HEK293 (cell line): ENCODE measurements around the gene CYTL1.

Source experiments
- CTCF ChIA-PET: fragments of 350-600 bp; formaldehyde crosslinking; extraction: SDS; loops from one replicate; lab custom pipeline; 2021; ENCODE audit warnings: antibody characterized with exemption; lab: Yijun Ruan, JAX
- POLR2A ChIA-PET: fragments of 300-600 bp; formaldehyde crosslinking; extraction: SDS; loops from one replicate; lab custom pipeline; 2020; ENCODE audit warnings: antibody characterized with exemption, inconsistent platforms; lab: Yijun Ruan, JAX
- H3K27ac ChIP-seq: fragments of 200-500 bp; sonication (Bioruptor generic); 2 replicates; pipeline ENCODE4 v1.5.1; 2014; ENCODE audit warnings: low read depth, low read length, control low read depth, inconsistent platforms; ENCODE audit errors: extremely low read depth
- H3K36me3 ChIP-seq, 2 experiments: fragments of 200-500 bp in 1 of 2; sonication (Bioruptor generic) in 1 of 2; 1 replicate in 1 of 2; 2 replicates in 1 of 2; pipeline ENCODE4 v1.5.1; 2014 to 2017; ENCODE audit warnings: inconsistent platforms in 2 of 2, low read length in 2 of 2; ENCODE audit not compliant: control insufficient read depth in 2 of 2, insufficient read depth in 1 of 2
- H3K4me1 ChIP-seq: fragments of 200-500 bp; sonication (Bioruptor generic); 2 replicates; pipeline ENCODE4 v1.5.1; 2014; ENCODE audit warnings: mild to moderate bottlenecking, low read length, inconsistent platforms; ENCODE audit not compliant: control insufficient read depth, insufficient read depth
- H3K4me3 ChIP-seq: 2 replicates; pipeline ENCODE4 v1.5.1; 2011; ENCODE audit warnings: low read depth, mild to moderate bottlenecking, control low read depth, low read length, moderate library complexity
- H3K9me3 ChIP-seq: fragments of 200-500 bp; sonication (Bioruptor generic); 2 replicates; pipeline ENCODE4 v1.5.1; 2014; ENCODE audit warnings: low read depth, low read length, inconsistent platforms; ENCODE audit not compliant: control insufficient read depth, insufficient read depth
- KLF1 ChIP-seq: fragments of 450-650 bp; formaldehyde crosslinking; IDR thresholded peaks from 2 replicates; pipeline ENCODE4 v1.5.1; 2016; ENCODE audit warnings: missing biosample characterization, missing genetic modification characterization
- MEIS1 ChIP-seq: sonication (generic); formaldehyde crosslinking; IDR thresholded peaks from 2 replicates; pipeline ENCODE4 v1.8.1; 2022; ENCODE audit warnings: missing genetic modification reagents, mild to moderate bottlenecking, borderline replicate concordance
- SP3 ChIP-seq: fragments of 450-650 bp; formaldehyde crosslinking; IDR thresholded peaks from 2 replicates; pipeline ENCODE4 v1.5.1; 2016; ENCODE audit warnings: missing biosample characterization, missing genetic modification characterization
- ZNF112 ChIP-seq: fragments of 450-650 bp; formaldehyde crosslinking; IDR thresholded peaks from 2 replicates; pipeline ENCODE4 v1.5.0; 2017; ENCODE audit warnings: missing biosample characterization, missing genetic modification characterization
- ZNF114 ChIP-seq: fragments of 450-650 bp; formaldehyde crosslinking; IDR thresholded peaks from 2 replicates; pipeline ENCODE4 v1.5.0; 2017; ENCODE audit warnings: missing biosample characterization, missing genetic modification characterization
- ZNF610 ChIP-seq: fragments of 450-650 bp; formaldehyde crosslinking; IDR thresholded peaks from 2 replicates; pipeline ENCODE4 v1.5.1; 2016; ENCODE audit warnings: missing biosample characterization, missing genetic modification characterization, borderline replicate concordance
- ZNF658 ChIP-seq: fragments of 450-650 bp; formaldehyde crosslinking; IDR thresholded peaks from 2 replicates; pipeline ENCODE4; 2016; ENCODE audit warnings: missing biosample characterization, missing genetic modification characterization
- ZNF707 ChIP-seq: fragments of 450-650 bp; formaldehyde crosslinking; IDR thresholded peaks from 2 replicates; pipeline ENCODE4 v1.5.1; 2016; ENCODE audit warnings: missing biosample characterization, missing genetic modification characterization
- TF ChIP-seq, protein P1 (sequence below): fragments of 450-650 bp; formaldehyde crosslinking; IDR thresholded peaks from 2 replicates; pipeline ENCODE4 v1.5.1; 2016; ENCODE audit warnings: missing biosample characterization, missing genetic modification characterization
- TF ChIP-seq, protein P2 (sequence below): fragments of 450-650 bp; formaldehyde crosslinking; IDR thresholded peaks from 2 replicates; pipeline ENCODE4 v1.5.1; 2016; ENCODE audit warnings: missing biosample characterization, missing genetic modification characterization, borderline replicate concordance
- TF ChIP-seq, protein P3 (sequence below): fragments of 450-650 bp; formaldehyde crosslinking; IDR thresholded peaks from 2 replicates; pipeline ENCODE4 v1.5.0; 2017; ENCODE audit warnings: missing biosample characterization, missing genetic modification characterization, borderline replicate concordance
- TF ChIP-seq, protein P4 (sequence below): fragments of 450-650 bp; formaldehyde crosslinking; IDR thresholded peaks from 2 replicates; pipeline ENCODE4 v1.5.1; 2017; ENCODE audit warnings: missing biosample characterization, mild to moderate bottlenecking, missing genetic modification characterization, moderate library complexity
- TF ChIP-seq, protein P5 (sequence below): fragments of 450-650 bp; formaldehyde crosslinking; IDR thresholded peaks from 2 replicates; pipeline ENCODE4 v1.5.1; 2016; ENCODE audit warnings: missing biosample characterization, missing genetic modification characterization

Gene CYTL1

DNA sequence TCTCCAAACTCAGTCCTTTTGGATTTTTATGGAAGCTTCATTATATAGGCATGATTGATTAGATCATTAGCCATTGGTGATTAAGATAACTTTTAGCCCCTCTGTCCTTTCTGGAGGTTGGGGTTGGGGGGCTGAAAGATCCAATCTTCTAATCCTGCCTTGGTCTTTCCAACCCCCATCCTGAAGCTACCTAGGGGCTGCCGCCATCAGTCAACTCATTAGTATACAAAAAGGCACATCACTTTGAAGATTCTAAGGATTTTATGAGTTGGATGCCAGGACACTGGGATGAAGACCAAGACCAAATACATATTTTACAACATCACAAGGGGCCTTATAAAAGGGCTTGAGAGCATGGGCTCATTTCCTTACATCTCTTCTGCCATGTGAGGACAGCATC is 47.5 kb downstream of the CYTL1 start (continued):
- TF ChIP-seq, protein P1, sequence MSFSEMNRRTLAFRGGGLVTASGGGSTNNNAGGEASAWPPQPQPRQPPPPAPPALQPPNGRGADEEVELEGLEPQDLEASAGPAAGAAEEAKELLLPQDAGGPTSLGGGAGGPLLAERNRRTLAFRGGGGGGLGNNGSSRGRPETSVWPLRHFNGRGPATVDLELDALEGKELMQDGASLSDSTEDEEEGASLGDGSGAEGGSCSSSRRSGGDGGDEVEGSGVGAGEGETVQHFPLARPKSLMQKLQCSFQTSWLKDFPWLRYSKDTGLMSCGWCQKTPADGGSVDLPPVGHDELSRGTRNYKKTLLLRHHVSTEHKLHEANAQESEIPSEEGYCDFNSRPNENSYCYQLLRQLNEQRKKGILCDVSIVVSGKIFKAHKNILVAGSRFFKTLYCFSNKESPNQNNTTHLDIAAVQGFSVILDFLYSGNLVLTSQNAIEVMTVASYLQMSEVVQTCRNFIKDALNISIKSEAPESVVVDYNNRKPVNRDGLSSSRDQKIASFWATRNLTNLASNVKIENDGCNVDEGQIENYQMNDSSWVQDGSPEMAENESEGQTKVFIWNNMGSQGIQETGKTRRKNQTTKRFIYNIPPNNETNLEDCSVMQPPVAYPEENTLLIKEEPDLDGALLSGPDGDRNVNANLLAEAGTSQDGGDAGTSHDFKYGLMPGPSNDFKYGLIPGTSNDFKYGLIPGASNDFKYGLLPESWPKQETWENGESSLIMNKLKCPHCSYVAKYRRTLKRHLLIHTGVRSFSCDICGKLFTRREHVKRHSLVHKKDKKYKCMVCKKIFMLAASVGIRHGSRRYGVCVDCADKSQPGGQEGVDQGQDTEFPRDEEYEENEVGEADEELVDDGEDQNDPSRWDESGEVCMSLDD (tag by site-specific recombination) = no peak
- TF ChIP-seq ZNF658 (tag by site-specific recombination) = no peak

DNA sequence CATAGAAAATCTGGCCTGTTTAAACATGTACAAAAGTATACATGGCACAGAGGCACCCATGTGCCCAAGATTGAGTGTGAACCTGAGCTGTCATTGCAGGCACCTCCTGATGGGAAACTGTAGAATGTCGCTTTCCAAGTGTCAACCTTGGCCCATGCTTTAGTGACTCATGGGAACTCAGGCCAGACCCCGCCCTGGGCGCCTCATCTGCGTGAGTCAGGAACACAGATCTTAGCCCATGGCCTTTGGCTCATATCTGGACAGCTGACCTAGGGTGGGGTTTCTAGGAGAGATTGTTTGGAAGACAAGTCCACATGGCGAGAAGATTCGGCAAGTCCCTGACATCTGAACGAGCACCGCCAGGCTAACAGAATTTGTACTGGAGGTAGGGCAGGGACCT is 50.0 kb downstream of the CYTL1 start:
- H3K36me3 ChIP-seq = no peaks in the 10 kb centered on the region
- H3K4me1 ChIP-seq = no peaks in the 10 kb centered on the region
- H3K27ac ChIP-seq = no peak overlapping the region
- no peak overlapping the region for H3K4me3 ChIP-seq
- no peaks in the 10 kb centered on the region for H3K9me3 ChIP-seq
- ChIA-PET CTCF (no interaction called here), POLR2A (no interaction called here)
- TF ChIP-seq, protein P2, sequence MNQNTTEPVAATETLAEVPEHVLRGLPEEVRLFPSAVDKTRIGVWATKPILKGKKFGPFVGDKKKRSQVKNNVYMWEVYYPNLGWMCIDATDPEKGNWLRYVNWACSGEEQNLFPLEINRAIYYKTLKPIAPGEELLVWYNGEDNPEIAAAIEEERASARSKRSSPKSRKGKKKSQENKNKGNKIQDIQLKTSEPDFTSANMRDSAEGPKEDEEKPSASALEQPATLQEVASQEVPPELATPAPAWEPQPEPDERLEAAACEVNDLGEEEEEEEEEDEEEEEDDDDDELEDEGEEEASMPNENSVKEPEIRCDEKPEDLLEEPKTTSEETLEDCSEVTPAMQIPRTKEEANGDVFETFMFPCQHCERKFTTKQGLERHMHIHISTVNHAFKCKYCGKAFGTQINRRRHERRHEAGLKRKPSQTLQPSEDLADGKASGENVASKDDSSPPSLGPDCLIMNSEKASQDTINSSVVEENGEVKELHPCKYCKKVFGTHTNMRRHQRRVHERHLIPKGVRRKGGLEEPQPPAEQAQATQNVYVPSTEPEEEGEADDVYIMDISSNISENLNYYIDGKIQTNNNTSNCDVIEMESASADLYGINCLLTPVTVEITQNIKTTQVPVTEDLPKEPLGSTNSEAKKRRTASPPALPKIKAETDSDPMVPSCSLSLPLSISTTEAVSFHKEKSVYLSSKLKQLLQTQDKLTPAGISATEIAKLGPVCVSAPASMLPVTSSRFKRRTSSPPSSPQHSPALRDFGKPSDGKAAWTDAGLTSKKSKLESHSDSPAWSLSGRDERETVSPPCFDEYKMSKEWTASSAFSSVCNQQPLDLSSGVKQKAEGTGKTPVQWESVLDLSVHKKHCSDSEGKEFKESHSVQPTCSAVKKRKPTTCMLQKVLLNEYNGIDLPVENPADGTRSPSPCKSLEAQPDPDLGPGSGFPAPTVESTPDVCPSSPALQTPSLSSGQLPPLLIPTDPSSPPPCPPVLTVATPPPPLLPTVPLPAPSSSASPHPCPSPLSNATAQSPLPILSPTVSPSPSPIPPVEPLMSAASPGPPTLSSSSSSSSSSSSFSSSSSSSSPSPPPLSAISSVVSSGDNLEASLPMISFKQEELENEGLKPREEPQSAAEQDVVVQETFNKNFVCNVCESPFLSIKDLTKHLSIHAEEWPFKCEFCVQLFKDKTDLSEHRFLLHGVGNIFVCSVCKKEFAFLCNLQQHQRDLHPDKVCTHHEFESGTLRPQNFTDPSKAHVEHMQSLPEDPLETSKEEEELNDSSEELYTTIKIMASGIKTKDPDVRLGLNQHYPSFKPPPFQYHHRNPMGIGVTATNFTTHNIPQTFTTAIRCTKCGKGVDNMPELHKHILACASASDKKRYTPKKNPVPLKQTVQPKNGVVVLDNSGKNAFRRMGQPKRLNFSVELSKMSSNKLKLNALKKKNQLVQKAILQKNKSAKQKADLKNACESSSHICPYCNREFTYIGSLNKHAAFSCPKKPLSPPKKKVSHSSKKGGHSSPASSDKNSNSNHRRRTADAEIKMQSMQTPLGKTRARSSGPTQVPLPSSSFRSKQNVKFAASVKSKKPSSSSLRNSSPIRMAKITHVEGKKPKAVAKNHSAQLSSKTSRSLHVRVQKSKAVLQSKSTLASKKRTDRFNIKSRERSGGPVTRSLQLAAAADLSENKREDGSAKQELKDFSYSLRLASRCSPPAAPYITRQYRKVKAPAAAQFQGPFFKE = no peak
- no peak for TF ChIP-seq ZNF112 (tag by site-specific recombination)

DNA sequence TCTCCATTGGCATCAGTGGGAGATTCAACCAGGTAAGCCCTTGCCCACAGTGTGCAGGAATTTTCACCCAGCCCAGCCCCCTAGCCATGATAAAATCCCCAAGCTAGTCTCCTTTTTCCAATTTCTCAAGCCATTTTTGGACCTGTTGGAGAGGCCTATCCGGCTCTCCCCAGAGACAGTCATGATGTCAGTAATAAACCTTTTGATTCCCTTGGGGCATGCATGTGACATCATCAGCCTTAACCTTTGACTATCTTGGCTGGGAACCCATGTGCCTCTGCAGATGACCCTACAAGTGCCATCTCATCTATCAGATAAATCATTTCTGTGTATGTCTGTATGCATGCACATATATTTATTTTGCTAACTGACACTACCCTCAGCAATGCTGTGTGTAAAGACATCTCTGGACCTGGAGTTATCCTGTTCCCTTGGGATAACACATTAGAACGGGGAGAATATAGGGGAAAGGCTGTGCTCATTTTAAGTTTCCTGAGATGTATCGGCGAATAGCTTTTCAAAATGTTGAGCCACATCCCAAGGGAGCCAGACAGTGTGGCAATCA is 51.0 kb downstream of the CYTL1 start:
- Histone ChIP-seq H3K9me3 (no peaks in the 10 kb centered on the region), H3K4me1 (no peaks in the 10 kb centered on the region), H3K27ac (no peak overlapping the region), H3K4me3 (no peak overlapping the region), H3K36me3 (no peaks in the 10 kb centered on the region)
- ChIA-PET CTCF (interaction anchor here (0.5 kb wide), 1 partner anchor 481 kb away, joined by 3 read pairs; no protein-coding TSS in a partner anchor), POLR2A (no interaction called here)
- TF ChIP-seq, protein P3, sequence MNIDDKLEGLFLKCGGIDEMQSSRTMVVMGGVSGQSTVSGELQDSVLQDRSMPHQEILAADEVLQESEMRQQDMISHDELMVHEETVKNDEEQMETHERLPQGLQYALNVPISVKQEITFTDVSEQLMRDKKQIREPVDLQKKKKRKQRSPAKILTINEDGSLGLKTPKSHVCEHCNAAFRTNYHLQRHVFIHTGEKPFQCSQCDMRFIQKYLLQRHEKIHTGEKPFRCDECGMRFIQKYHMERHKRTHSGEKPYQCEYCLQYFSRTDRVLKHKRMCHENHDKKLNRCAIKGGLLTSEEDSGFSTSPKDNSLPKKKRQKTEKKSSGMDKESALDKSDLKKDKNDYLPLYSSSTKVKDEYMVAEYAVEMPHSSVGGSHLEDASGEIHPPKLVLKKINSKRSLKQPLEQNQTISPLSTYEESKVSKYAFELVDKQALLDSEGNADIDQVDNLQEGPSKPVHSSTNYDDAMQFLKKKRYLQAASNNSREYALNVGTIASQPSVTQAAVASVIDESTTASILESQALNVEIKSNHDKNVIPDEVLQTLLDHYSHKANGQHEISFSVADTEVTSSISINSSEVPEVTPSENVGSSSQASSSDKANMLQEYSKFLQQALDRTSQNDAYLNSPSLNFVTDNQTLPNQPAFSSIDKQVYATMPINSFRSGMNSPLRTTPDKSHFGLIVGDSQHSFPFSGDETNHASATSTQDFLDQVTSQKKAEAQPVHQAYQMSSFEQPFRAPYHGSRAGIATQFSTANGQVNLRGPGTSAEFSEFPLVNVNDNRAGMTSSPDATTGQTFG = no peak
- TF ChIP-seq, protein P1 (tag by site-specific recombination) = no peak
- TF ChIP-seq ZNF114 (tag by site-specific recombination) (no peak), ZNF707 (tag by site-specific recombination) (no peak), ZNF610 (tag by site-specific recombination) (no peak), KLF1 (tag by site-specific recombination) (no peak), MEIS1 (CRISPR knock-in tag) (no peak), SP3 (tag by site-specific recombination) (no peak)
- TF ChIP-seq, protein P4, sequence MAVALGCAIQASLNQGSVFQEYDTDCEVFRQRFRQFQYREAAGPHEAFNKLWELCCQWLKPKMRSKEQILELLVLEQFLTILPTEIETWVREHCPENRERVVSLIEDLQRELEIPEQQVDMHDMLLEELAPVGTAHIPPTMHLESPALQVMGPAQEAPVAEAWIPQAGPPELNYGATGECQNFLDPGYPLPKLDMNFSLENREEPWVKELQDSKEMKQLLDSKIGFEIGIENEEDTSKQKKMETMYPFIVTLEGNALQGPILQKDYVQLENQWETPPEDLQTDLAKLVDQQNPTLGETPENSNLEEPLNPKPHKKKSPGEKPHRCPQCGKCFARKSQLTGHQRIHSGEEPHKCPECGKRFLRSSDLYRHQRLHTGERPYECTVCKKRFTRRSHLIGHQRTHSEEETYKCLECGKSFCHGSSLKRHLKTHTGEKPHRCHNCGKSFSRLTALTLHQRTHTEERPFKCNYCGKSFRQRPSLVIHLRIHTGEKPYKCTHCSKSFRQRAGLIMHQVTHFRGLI = no peak
- TF ChIP-seq, protein P5, sequence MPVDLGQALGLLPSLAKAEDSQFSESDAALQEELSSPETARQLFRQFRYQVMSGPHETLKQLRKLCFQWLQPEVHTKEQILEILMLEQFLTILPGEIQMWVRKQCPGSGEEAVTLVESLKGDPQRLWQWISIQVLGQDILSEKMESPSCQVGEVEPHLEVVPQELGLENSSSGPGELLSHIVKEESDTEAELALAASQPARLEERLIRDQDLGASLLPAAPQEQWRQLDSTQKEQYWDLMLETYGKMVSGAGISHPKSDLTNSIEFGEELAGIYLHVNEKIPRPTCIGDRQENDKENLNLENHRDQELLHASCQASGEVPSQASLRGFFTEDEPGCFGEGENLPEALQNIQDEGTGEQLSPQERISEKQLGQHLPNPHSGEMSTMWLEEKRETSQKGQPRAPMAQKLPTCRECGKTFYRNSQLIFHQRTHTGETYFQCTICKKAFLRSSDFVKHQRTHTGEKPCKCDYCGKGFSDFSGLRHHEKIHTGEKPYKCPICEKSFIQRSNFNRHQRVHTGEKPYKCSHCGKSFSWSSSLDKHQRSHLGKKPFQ (tag by site-specific recombination) = no peak
